HL-60 (cell line): ENCODE measurements around the gene RESP18.

Experiments used
- CTCF ChIP-seq: IDR thresholded peaks from one replicate; pipeline ENCODE4 v1.5.1; 2011; ENCODE audit warnings: low read length, control low read depth, inconsistent platforms; ENCODE audit not compliant: insufficient read depth
- POLR2AphosphoS5 ChIP-seq: IDR thresholded peaks from 2 replicates; pipeline ENCODE4 v1.6.1; 2012; ENCODE audit warnings: low read depth
- TF ChIP-seq, protein P1 (sequence below): IDR thresholded peaks from 2 replicates; pipeline ENCODE4 v1.6.1; 2012; ENCODE audit warnings: low read depth; ENCODE audit not compliant: insufficient replicate concordance

DNA sequence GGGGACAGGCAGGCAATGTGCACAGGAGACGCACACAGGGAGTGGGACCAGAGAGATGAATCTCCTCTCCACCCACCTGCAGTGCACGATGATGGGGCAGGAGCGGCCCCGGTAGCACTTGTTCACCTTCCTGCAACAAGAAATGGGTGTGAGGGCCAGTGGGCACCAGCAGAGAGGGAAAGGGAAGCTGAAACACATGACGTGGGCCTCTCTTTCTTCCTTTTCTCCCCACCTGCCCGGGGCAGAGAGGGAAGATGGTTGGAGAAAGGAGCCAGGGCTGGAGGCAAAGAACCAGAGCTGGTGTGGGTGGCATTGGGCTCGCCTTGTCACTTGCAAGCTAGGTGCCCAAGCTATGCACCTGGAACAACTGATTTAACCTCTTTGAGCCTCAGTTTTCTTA, 41.1 kb downstream of the RESP18 start:
- TF ChIP-seq POLR2AphosphoS5 (no peak), CTCF (no peak)
- TF ChIP-seq, protein P1, sequence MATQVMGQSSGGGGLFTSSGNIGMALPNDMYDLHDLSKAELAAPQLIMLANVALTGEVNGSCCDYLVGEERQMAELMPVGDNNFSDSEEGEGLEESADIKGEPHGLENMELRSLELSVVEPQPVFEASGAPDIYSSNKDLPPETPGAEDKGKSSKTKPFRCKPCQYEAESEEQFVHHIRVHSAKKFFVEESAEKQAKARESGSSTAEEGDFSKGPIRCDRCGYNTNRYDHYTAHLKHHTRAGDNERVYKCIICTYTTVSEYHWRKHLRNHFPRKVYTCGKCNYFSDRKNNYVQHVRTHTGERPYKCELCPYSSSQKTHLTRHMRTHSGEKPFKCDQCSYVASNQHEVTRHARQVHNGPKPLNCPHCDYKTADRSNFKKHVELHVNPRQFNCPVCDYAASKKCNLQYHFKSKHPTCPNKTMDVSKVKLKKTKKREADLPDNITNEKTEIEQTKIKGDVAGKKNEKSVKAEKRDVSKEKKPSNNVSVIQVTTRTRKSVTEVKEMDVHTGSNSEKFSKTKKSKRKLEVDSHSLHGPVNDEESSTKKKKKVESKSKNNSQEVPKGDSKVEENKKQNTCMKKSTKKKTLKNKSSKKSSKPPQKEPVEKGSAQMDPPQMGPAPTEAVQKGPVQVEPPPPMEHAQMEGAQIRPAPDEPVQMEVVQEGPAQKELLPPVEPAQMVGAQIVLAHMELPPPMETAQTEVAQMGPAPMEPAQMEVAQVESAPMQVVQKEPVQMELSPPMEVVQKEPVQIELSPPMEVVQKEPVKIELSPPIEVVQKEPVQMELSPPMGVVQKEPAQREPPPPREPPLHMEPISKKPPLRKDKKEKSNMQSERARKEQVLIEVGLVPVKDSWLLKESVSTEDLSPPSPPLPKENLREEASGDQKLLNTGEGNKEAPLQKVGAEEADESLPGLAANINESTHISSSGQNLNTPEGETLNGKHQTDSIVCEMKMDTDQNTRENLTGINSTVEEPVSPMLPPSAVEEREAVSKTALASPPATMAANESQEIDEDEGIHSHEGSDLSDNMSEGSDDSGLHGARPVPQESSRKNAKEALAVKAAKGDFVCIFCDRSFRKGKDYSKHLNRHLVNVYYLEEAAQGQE = no peak
